Measurements from ENCODE around the gene PIGK.

The PIGK gene

DNA sequence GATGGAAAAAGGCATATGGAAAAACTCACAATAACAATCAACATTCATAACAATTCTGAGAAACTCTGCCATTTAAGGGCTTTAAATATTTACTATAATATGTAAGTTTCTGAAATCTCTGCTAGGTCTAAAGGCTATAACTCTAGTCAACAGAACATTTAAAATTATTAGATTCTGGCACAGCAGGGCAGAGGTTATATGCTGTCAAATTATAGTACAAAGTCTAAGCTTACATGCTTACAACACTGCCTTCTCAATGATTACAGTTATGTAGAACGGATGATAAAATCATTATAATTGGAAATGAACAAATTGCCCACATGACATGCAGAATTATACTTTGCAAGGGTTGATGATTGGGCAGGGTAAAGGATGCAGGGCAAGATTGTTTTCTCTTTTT lies 97.7 kb downstream of the PIGK start:
- DNase-seq (ENCODE audit: extremely low spot score): no peak
- CTCF ChIA-PET: interaction anchor here (0.7 kb wide), 1 partner anchor 832 kb away, joined by 3 read pairs; no protein-coding TSS in a partner anchor
- TF ChIP-seq, protein P1, sequence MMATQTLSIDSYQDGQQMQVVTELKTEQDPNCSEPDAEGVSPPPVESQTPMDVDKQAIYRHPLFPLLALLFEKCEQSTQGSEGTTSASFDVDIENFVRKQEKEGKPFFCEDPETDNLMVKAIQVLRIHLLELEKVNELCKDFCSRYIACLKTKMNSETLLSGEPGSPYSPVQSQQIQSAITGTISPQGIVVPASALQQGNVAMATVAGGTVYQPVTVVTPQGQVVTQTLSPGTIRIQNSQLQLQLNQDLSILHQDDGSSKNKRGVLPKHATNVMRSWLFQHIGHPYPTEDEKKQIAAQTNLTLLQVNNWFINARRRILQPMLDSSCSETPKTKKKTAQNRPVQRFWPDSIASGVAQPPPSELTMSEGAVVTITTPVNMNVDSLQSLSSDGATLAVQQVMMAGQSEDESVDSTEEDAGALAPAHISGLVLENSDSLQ (IDR thresholded peaks at IDR 0.05): no peak
- TF ChIP-seq CTBP1 (IDR thresholded peaks at IDR 0.05; ENCODE audit: borderline replicate concordance) (no peak), FOXM1 (IDR thresholded peaks at IDR 0.05; ENCODE audit: borderline replicate concordance) (no peak), FOXA1 (IDR thresholded peaks at IDR 0.05) (no peak), HDGF (IDR thresholded peaks at IDR 0.05; ENCODE audit: borderline replicate concordance) (no peak), ARNT (IDR thresholded peaks at IDR 0.05) (no peak), NFRKB (IDR thresholded peaks at IDR 0.05) (no peak), FOXK2 (IDR thresholded peaks at IDR 0.05) (no peak), BHLHE40 (IDR thresholded peaks at IDR 0.05; ENCODE audit: borderline replicate concordance) (no peak), ZNF384 (IDR thresholded peaks at IDR 0.05) (no peak)
- POLR2A ChIA-PET: no interaction called here

DNA sequence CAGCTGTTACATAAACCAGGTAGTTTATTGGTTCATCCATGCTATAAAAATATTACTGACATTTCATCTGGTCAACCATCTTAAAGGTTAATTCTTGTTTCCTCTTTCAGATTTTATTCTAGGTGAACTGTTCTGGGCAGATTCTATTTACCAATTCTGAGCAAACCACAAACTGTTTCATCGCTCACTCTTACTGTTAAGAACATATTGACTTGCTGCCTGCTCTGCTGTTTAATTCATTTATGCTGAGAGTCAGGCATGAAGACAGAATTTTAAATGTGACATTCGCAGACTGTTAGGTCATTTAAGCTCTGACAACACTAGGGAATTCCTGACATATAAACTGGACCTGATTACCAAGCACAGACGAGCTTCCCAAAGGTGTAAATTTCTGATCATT lies 98.3 kb downstream of the PIGK start:
- POLR2A ChIA-PET: no interaction called here
- no peak for DNase-seq (ENCODE audit: extremely low spot score)
- CTCF ChIA-PET: interaction anchor here (0.7 kb wide), 1 partner anchor 832 kb away, joined by 3 read pairs; no protein-coding TSS in a partner anchor

DNA sequence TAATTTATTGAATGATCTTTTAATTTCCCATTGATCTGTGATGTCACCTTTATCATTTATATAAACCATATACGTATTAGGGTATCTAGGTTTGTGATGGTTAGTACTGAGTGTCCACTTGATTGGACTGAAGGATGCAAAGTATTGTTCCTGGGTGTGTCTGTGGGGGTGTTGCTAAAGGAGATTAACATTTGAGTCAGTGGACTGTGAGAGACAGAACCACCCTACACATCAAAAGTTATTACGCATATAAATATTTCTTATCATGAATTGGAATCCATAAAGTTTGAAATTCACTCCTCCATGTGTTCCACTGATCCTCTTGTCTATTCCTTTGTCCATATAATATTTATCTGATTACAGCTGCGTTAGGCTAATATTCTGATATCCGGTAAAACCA lies 100.5 kb downstream of the PIGK start:
- ChIA-PET POLR2A (no interaction called here), CTCF (no interaction called here)
- no peak for TF ChIP-seq CTBP1 (IDR thresholded peaks at IDR 0.05; ENCODE audit: borderline replicate concordance)
- no peak for TF ChIP-seq BHLHE40 (IDR thresholded peaks at IDR 0.05; ENCODE audit: borderline replicate concordance)
- TF ChIP-seq ARNT (IDR thresholded peaks at IDR 0.05): no peak
- TF ChIP-seq SUZ12 (IDR thresholded peaks at IDR 0.05): no peak
- no peak for TF ChIP-seq TARDBP (IDR thresholded peaks at IDR 0.05)
- no peak for TF ChIP-seq FOXM1 (IDR thresholded peaks at IDR 0.05; ENCODE audit: borderline replicate concordance)
- TF ChIP-seq FOXK2 (IDR thresholded peaks at IDR 0.05): no peak
- TF ChIP-seq LEF1 (IDR thresholded peaks at IDR 0.05; ENCODE audit: borderline replicate concordance): no peak
- TF ChIP-seq L3MBTL2 (conservative IDR thresholded peaks at IDR 0.05): no peak
- no peak for TF ChIP-seq ZNF384 (IDR thresholded peaks at IDR 0.05)
- no peak for TF ChIP-seq ELF4 (IDR thresholded peaks at IDR 0.05)
- TF ChIP-seq, protein P1 (IDR thresholded peaks at IDR 0.05): no peak
- TF ChIP-seq HDGF (IDR thresholded peaks at IDR 0.05; ENCODE audit: borderline replicate concordance): no peak
- TF ChIP-seq SP1 (IDR thresholded peaks at IDR 0.05): no peak
- no peak for TF ChIP-seq NFRKB (IDR thresholded peaks at IDR 0.05)
- TF ChIP-seq FOXA1 (IDR thresholded peaks at IDR 0.05): no peak
- no peak for DNase-seq (ENCODE audit: extremely low spot score)

More for the DNA sequence above, 98.3 kb downstream of the PIGK start:
- TF ChIP-seq FOXA1 (IDR thresholded peaks at IDR 0.05) (no peak), HDGF (IDR thresholded peaks at IDR 0.05; ENCODE audit: borderline replicate concordance) (no peak), CTBP1 (IDR thresholded peaks at IDR 0.05; ENCODE audit: borderline replicate concordance) (no peak), SP1 (IDR thresholded peaks at IDR 0.05) (no peak), FOXM1 (IDR thresholded peaks at IDR 0.05; ENCODE audit: borderline replicate concordance) (no peak), TARDBP (IDR thresholded peaks at IDR 0.05) (no peak), ARNT (IDR thresholded peaks at IDR 0.05) (no peak)

DNA sequence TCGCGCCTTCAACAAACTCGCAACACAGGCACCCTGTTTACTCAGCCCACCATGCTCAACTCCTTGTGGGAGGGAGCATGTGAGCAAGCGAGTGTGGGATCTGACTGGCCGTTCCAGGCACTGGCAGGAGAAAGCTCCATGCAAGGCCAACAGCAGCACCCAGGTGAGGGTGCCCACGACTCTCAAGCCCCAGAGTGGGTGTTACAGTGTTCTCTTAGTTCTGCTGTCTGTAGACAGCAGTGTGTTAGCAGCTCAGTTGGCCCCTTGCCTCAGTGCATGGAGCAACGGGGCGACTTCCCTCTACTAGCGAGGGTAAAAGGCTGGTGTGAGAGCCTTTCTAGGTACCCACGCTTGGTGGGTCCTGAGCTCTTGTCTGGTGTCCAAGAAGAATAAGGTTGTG lies 114.6 kb downstream of the PIGK start:
- DNase-seq (ENCODE audit: extremely low spot score): no peak
- TF ChIP-seq L3MBTL2 (conservative IDR thresholded peaks at IDR 0.05) (no peak), TARDBP (IDR thresholded peaks at IDR 0.05) (no peak), SUZ12 (IDR thresholded peaks at IDR 0.05) (no peak)
- CTCF ChIA-PET: interaction anchor here (0.7 kb wide), 1 partner anchor 10 kb away, joined by 4 read pairs; no protein-coding TSS in a partner anchor
- POLR2A ChIA-PET: no interaction called here

DNA sequence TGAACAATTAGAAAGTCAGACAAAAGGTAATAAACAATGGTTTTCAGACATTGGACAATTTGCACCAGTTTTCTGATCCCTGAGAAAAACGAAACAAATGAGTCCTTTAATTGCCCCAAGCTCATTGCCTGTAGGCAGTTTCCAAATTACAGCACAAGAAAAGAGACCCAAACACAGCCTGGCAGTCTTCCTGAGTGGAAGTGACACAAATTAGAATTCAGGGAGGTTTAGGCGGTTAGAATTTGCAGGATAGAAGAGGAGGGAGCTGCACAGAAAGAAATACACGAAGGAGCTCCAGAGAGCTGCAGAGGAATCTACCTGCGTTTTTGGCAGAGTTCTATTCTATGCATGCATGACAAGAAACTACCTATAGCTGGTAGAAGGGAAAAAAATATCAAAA lies 115.7 kb downstream of the PIGK start:
- POLR2A ChIA-PET: no interaction called here
- CTCF ChIA-PET: interaction anchor here (0.8 kb wide), 1 partner anchor 24 kb away, joined by 3 read pairs; no protein-coding TSS in a partner anchor
- no peak for DNase-seq (ENCODE audit: extremely low spot score)
- TF ChIP-seq ELF4 (IDR thresholded peaks at IDR 0.05): no peak
- no peak for TF ChIP-seq FOXA1 (IDR thresholded peaks at IDR 0.05)

DNA sequence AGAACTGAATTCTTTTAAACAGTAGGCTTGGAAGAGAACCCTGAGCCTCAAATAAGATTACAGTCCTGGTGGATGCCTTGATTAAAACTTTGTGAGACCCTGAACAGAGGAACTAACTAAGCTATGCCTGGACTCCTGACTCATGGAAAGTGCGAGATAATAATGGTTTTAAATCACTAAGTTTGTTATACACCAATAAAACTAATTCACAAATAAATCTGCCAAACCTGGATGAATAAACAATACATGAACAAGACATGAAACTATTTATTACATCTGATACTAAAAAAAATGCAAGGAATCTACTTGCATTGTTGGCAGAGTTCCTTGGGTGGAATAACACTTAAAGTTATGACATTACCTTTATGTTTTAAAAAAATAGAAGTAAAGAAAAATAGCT lies 118.4 kb downstream of the PIGK start:
- ChIA-PET CTCF (no interaction called here), POLR2A (no interaction called here)
- DNase-seq (ENCODE audit: extremely low spot score): no peak
- no peak for TF ChIP-seq FOXK2 (IDR thresholded peaks at IDR 0.05)
- no peak for TF ChIP-seq ARNT (IDR thresholded peaks at IDR 0.05)
- no peak for TF ChIP-seq CTBP1 (IDR thresholded peaks at IDR 0.05; ENCODE audit: borderline replicate concordance)
- no peak for TF ChIP-seq TARDBP (IDR thresholded peaks at IDR 0.05)
- TF ChIP-seq ZNF384 (IDR thresholded peaks at IDR 0.05): no peak
- no peak for TF ChIP-seq L3MBTL2 (conservative IDR thresholded peaks at IDR 0.05)
- TF ChIP-seq HDGF (IDR thresholded peaks at IDR 0.05; ENCODE audit: borderline replicate concordance): no peak
- no peak for TF ChIP-seq NFRKB (IDR thresholded peaks at IDR 0.05)
- TF ChIP-seq BHLHE40 (IDR thresholded peaks at IDR 0.05; ENCODE audit: borderline replicate concordance): no peak
- no peak for TF ChIP-seq LEF1 (IDR thresholded peaks at IDR 0.05; ENCODE audit: borderline replicate concordance)

DNA sequence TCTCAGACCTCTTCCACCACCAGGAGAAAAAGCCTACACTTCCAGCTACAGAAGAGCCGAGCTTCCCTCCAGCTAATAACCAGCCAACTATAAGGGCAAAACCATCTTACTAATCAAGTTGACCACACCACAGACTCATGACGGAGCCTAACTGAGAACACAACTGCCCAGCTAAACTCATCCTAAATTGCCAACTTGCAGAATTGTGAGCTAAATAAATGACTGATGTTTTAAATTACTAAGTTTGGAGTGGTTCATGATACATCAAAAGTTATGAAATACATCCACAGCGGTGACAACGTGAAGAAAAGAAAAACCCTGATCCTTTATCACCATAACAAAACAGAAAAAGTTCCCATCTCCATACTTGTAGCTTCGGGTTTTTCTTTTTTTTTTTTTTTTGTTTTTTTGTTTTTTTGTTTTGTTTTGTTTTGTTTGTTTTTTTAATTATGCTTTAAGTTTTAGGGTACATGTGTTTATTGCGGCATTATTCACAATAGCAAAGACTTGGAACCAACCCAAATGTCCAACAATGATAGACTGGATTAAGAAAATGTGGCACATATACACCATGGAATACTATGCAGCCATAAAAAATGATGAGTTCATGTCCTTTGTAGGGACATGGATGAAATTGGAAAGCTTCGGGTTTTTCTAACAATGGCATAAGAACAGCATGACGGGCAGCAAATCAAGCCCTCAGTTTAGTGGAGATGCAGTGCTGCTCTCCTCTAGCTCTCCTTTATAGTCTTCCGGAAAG lies 122.6 kb downstream of the PIGK start:
- TF ChIP-seq SUZ12 (IDR thresholded peaks at IDR 0.05) (no peak), NFRKB (IDR thresholded peaks at IDR 0.05) (no peak), FOXM1 (IDR thresholded peaks at IDR 0.05; ENCODE audit: borderline replicate concordance) (no peak), BHLHE40 (IDR thresholded peaks at IDR 0.05; ENCODE audit: borderline replicate concordance) (no peak)
- CTCF ChIA-PET: interaction anchor here (0.6 to 0.9 kb wide), 2 partner anchors 11 to 26 kb away, joined by 3 to 6 read pairs; no protein-coding TSS in a partner anchor
- POLR2A ChIA-PET: no interaction called here
- DNase-seq (ENCODE audit: extremely low spot score): no peak

All from HEK293T (cell line).